Upper lobe of left lung (tissue), 4 donors: ENCODE data around the gene HIVEP3.

Experiments used
- CTCF ChIP-seq, 6 experiments: fragments of 450-650 bp in 4 of 6; fragments of 200-600 bp in 2 of 6; sonication (generic) in 2 of 6; IDR thresholded peaks; one replicate each; pipeline ENCODE4 v1.5.1; 2016 to 2019; ENCODE audit warnings: antibody characterized with exemption in 6 of 6
- EP300 ChIP-seq, 4 donors: sonication (generic); formaldehyde crosslinking; IDR thresholded peaks; one replicate each; pipeline ENCODE4 v1.5.1; 2017; ENCODE audit warnings: antibody characterized with exemption in 4 of 4, control low read depth in 2 of 4

- TF ChIP-seq CTCF (IDR thresholded peaks at IDR 0.05): no peak
- TF ChIP-seq EP300 (IDR thresholded peaks at IDR 0.05): no peak
Observed at GRCh38 chr1:41560496-41560895, 358.2 kb downstream of the HIVEP3 start.
